SK-N-SH (cell line): Measurements from ENCODE around the gene PFDN1. TPM values are rescaled to one million over a fixed set of nuclear protein-coding genes. Genes with fewer than 3 reads are reported as not detected.

Source experiments
- CTCF ChIA-PET: fragments of 300-600, 350-600 bp; formaldehyde crosslinking; extraction: SDS; loops from one replicate; lab custom pipeline; 2021; lab: Yijun Ruan, JAX
- POLR2A ChIA-PET: fragments of 350-600 bp; sonication (Branson Sonifier 250); formaldehyde crosslinking; extraction: SDS; loops from one replicate; lab custom pipeline; 2020; ENCODE audit warnings: antibody characterized with exemption, inconsistent platforms; lab: Yijun Ruan, JAX
- DNase-seq: peaks from one replicate; pipeline ENCODE4 v3.0.0; 2012
- H2AFZ ChIP-seq: fragments of 200-600 bp; sonication (generic); 2 replicates; pipeline ENCODE4 v1.8.1; 2016; ENCODE audit warnings: antibody characterized with exemption, mild to moderate bottlenecking, low read depth
- H3F3A ChIP-seq: fragments of 200-600 bp; sonication (generic); replicated peaks from 2 replicates; pipeline ENCODE3; 2016; ENCODE audit warnings: antibody characterized with exemption, mild to moderate bottlenecking; ENCODE audit not compliant: insufficient read depth
- H3K27ac ChIP-seq, 2 experiments: fragments of 200-500 bp in 1 of 2; fragments of 200-600 bp in 1 of 2; sonication (Bioruptor generic) in 1 of 2; sonication (generic), shearing (Covaris generic) in 1 of 2; 2 replicates each; pipeline versions ENCODE4 v1.5.1 to v1.6.1; 2014 to 2016; ENCODE audit warnings: low read depth in 2 of 2, inconsistent platforms in 1 of 2, low read length in 1 of 2, mild to moderate bottlenecking in 1 of 2, mixed read lengths in 1 of 2
- H3K27me3 ChIP-seq: fragments of 200-600 bp; sonication (generic), shearing (Covaris generic); 2 replicates; pipeline ENCODE4 v1.6.1; 2016; ENCODE audit warnings: mixed run types; ENCODE audit not compliant: insufficient read depth
- H3K36me3 ChIP-seq, 2 experiments: fragments of 200-500 bp in 1 of 2; fragments of 200-600 bp in 1 of 2; sonication (Bioruptor generic) in 1 of 2; sonication (generic) in 1 of 2; replicated peaks in 1 of 2; 2 replicates each; pipeline versions ENCODE3 to v1.5.1; 2014 to 2016; ENCODE audit warnings: low read length in 1 of 2, mild to moderate bottlenecking in 1 of 2; ENCODE audit not compliant: insufficient read depth in 2 of 2, control insufficient read depth in 1 of 2
- H3K4me1 ChIP-seq, 2 experiments: fragments of 200-500 bp in 1 of 2; fragments of 200-600 bp in 1 of 2; sonication (Bioruptor generic) in 1 of 2; sonication (generic), shearing (Covaris generic) in 1 of 2; 2 replicates each; pipeline versions ENCODE4 v1.5.1 to v1.6.1; 2014 to 2016; ENCODE audit warnings: low read depth in 1 of 2, low read length in 1 of 2, mixed run types in 1 of 2; ENCODE audit not compliant: insufficient read depth in 2 of 2, control insufficient read depth in 1 of 2
- H3K4me2 ChIP-seq: fragments of 200-600 bp; sonication (generic), shearing (Covaris generic); 2 replicates; pipeline ENCODE4 v1.6.1; 2017; ENCODE audit warnings: mixed run types
- H3K4me3 ChIP-seq, 2 experiments: fragments of 200-500 bp in 1 of 2; fragments of 200-600 bp in 1 of 2; sonication (Bioruptor generic) in 1 of 2; sonication (generic), shearing (Covaris generic) in 1 of 2; 2 replicates each; pipeline versions ENCODE4 v1.5.1 to v1.8.1; 2014 to 2016; ENCODE audit warnings: low read depth in 2 of 2, inconsistent platforms in 1 of 2, low read length in 1 of 2, mild to moderate bottlenecking in 1 of 2, mixed read lengths in 1 of 2, moderate library complexity in 1 of 2
- H3K79me2 ChIP-seq: fragments of 200-600 bp; sonication (generic); 2 replicates; pipeline ENCODE4 v1.8.1; 2017; ENCODE audit warnings: mild to moderate bottlenecking; ENCODE audit not compliant: insufficient read depth
- H3K9ac ChIP-seq: fragments of 200-600 bp; sonication (generic); 2 replicates; pipeline ENCODE4 v1.6.1; 2017; ENCODE audit warnings: mixed run types
- H3K9me2 ChIP-seq: fragments of 200-600 bp; sonication (generic); 2 replicates; pipeline ENCODE4 v1.6.1; 2017; ENCODE audit warnings: mixed run types
- H3K9me3 ChIP-seq: fragments of 200-600 bp; sonication (generic); 2 replicates; pipeline ENCODE4 v1.6.1; 2017; ENCODE audit warnings: mixed run types, mild to moderate bottlenecking, moderate library complexity
- H4K20me1 ChIP-seq: fragments of 200-600 bp; sonication (generic); 2 replicates; pipeline ENCODE4 v1.6.1; 2017; ENCODE audit warnings: mild to moderate bottlenecking, mixed run types; ENCODE audit not compliant: insufficient read depth
- ELF1 ChIP-seq: IDR thresholded peaks from 2 replicates; pipeline ENCODE4 v1.4.0; 2012
- EP300 ChIP-seq, 2 experiments: IDR thresholded peaks; 2 replicates each; pipeline versions ENCODE4 v1.4.0 to v1.6.1; 2012; ENCODE audit warnings: borderline replicate concordance in 1 of 2, low read depth in 1 of 2, low read length in 1 of 2
- FOSL2 ChIP-seq: IDR thresholded peaks from 2 replicates; pipeline ENCODE4 v1.4.0; 2012; ENCODE audit warnings: low read depth, mild to moderate bottlenecking, moderate library complexity, borderline replicate concordance
- FOXJ3 ChIP-seq: sonication (generic); formaldehyde crosslinking; IDR thresholded peaks from 2 replicates; pipeline ENCODE4 v1.5.1; 2020; ENCODE audit warnings: mild to moderate bottlenecking, missing genetic modification reagents
- FOXM1 ChIP-seq: IDR thresholded peaks from 2 replicates; pipeline ENCODE4 v1.4.0; 2012; ENCODE audit warnings: low read depth, mild to moderate bottlenecking
- GATA2 ChIP-seq: sonication (generic); formaldehyde crosslinking; IDR thresholded peaks from 2 replicates; pipeline ENCODE4 v1.5.0; 2020; ENCODE audit warnings: mild to moderate bottlenecking, missing genetic modification reagents
- JUND ChIP-seq: IDR thresholded peaks from 2 replicates; pipeline ENCODE4 v1.4.0; 2012
- MEF2A ChIP-seq: IDR thresholded peaks from 2 replicates; pipeline ENCODE4 v1.4.0; 2012; ENCODE audit warnings: low read depth, borderline replicate concordance
- MXI1 ChIP-seq: IDR thresholded peaks from 2 replicates; pipeline ENCODE4 v1.6.1; 2012; ENCODE audit warnings: mild to moderate bottlenecking, low read depth, low read length, improper control_type of control experiment
- NFIC ChIP-seq: IDR thresholded peaks from 2 replicates; pipeline ENCODE4 v1.4.0; 2012; ENCODE audit warnings: borderline replicate concordance
- POLR2AphosphoS5 ChIP-seq: IDR thresholded peaks from 2 replicates; pipeline ENCODE4 v1.6.1; 2012; ENCODE audit warnings: low read depth, low read length
- RAD21 ChIP-seq: IDR thresholded peaks from 2 replicates; pipeline ENCODE4 v1.6.1; 2012; ENCODE audit warnings: mild to moderate bottlenecking, low read length
- RXRA ChIP-seq: IDR thresholded peaks from 2 replicates; pipeline ENCODE4 v1.4.0; 2012; ENCODE audit warnings: low read depth, mild to moderate bottlenecking, borderline replicate concordance
- TAF1 ChIP-seq: IDR thresholded peaks from 2 replicates; pipeline ENCODE4 v1.6.1; 2012; ENCODE audit warnings: low read depth, mild to moderate bottlenecking, low read length, moderate library complexity, borderline replicate concordance
- TCF12 ChIP-seq: IDR thresholded peaks from 2 replicates; pipeline ENCODE4 v1.4.0; 2012
- TEAD4 ChIP-seq: IDR thresholded peaks from 2 replicates; pipeline ENCODE4 v1.4.0; 2012; ENCODE audit warnings: mild to moderate bottlenecking, borderline replicate concordance; ENCODE audit not compliant: insufficient read depth
- WGBS: methylation state at CpG from one replicate; pipeline ENCODE4 v1.1.6; 2017; ENCODE audit warnings: low lambda C conversion rate; 5-methylcytosine and 5-hydroxymethylcytosine counted together
- polyA plus RNA-seq, 3 experiments: library from polyadenylated mRNA; depleted of rRNA; stranded (reverse); fragments of >200 nt; gene quantifications; 2 replicates each; pipeline ENCODE4 v1.2.3, GENCODE V29; 2012
- TF ChIP-seq, protein P1 (sequence below): IDR thresholded peaks from 2 replicates; pipeline ENCODE4 v1.4.0; 2012; ENCODE audit warnings: low read depth, borderline replicate concordance
- TF ChIP-seq, protein P2 (sequence below): fragments of 150-350 bp; IDR thresholded peaks from 2 replicates; pipeline ENCODE4 v1.6.1; 2016; ENCODE audit warnings: mild to moderate bottlenecking, low read depth, low read length
- TF ChIP-seq, protein P3 (sequence below): IDR thresholded peaks from 2 replicates; pipeline ENCODE4; 2012
- TF ChIP-seq, protein P4 (sequence below): IDR thresholded peaks from 2 replicates; pipeline ENCODE4 v1.4.0; 2012; ENCODE audit warnings: low read depth

PFDN1 gene
- polyA plus RNA-seq, 1 of the 3 experiments (the other 2 are of a cell fraction) = 55.2 TPM

DNA sequence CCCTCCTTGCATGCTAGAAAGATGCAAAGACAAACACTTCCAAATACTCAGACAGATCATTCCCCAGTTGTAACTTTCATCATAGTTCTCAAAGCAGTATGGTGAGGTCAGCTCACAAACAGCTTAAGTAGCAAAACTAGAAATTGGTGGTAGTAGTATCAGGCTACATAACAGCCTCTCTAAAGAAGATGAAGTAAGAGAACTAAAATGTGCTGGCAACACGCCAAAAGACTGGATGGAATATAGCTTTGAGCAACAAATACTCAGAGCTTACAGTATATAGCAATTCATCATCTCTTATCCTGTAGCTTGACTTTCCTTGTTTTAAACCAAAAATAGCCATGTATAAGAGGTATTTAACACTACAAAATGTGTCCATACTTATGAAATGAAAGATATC is 7.5 kb downstream of the PFDN1 start:
- POLR2A ChIA-PET = no interaction called here
- H3K9me2 ChIP-seq = no peaks in the 10 kb centered on the region

DNA sequence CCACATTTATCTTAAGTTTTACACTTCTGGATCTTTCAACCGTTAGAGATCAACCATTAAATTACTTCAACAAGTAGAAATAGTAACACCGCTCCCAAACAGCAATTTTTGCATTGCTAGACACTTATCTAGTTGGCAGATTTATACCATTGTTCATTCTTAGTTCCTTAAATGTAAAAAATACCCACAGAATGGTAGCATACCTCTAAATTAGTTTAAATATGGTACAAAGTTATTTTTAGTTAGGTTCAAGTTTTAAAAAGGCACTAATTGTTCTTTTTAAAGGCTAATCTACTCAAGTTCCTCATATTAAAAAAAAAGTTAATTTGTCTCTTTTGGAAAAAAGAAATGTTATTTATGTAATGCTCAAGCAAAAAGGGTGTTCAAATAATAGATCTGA is 8.1 kb downstream of the PFDN1 start:
- peak overlapping the region in 1 of 2 experiments; percentile 96; a peak in 2 of 4 replicates for H3K27ac ChIP-seq
- H3F3A ChIP-seq = peaks cover 62% of the 10 kb centered on the region
- H3K27me3 ChIP-seq = no peaks in the 10 kb centered on the region
- no peak overlapping the region for H3K4me3 ChIP-seq
- CTCF ChIA-PET = interaction anchor here (0.5 kb wide), 1 partner anchor 21 kb away, joined by 3 read pairs; no protein-coding TSS in a partner anchor
- H3K36me3 ChIP-seq = peaks cover 0 to 7% of the 10 kb centered on the region in 2 experiments
- no peak overlapping the region for H2AFZ ChIP-seq
- H3K79me2 ChIP-seq = peaks cover 79% of the 10 kb centered on the region
- peak overlapping the region; percentile 18; the same call in 1 of the 2 replicates for H3K4me2 ChIP-seq
- no peaks in the 10 kb centered on the region for H3K9me2 ChIP-seq
- H4K20me1 ChIP-seq = peaks cover 4% of the 10 kb centered on the region; the same call in 1 of the 2 replicates
- no peak for DNase-seq
- peaks cover 0 to 64% of the 10 kb centered on the region in 2 experiments; a peak in 3 of 4 replicates for H3K4me1 ChIP-seq
- no peak for TF ChIP-seq NFIC
- no peak for TF ChIP-seq GATA2 (CRISPR knock-in tag)
- TF ChIP-seq FOXJ3 (CRISPR knock-in tag) = no peak
- TF ChIP-seq MXI1 = no peak
- TF ChIP-seq, protein P1, sequence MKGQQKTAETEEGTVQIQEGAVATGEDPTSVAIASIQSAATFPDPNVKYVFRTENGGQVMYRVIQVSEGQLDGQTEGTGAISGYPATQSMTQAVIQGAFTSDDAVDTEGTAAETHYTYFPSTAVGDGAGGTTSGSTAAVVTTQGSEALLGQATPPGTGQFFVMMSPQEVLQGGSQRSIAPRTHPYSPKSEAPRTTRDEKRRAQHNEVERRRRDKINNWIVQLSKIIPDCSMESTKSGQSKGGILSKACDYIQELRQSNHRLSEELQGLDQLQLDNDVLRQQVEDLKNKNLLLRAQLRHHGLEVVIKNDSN = no peak
- TF ChIP-seq TCF12 = no peak
- TF ChIP-seq, protein P2, sequence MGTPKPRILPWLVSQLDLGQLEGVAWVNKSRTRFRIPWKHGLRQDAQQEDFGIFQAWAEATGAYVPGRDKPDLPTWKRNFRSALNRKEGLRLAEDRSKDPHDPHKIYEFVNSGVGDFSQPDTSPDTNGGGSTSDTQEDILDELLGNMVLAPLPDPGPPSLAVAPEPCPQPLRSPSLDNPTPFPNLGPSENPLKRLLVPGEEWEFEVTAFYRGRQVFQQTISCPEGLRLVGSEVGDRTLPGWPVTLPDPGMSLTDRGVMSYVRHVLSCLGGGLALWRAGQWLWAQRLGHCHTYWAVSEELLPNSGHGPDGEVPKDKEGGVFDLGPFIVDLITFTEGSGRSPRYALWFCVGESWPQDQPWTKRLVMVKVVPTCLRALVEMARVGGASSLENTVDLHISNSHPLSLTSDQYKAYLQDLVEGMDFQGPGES = no peak
- no peak for TF ChIP-seq FOSL2
- TF ChIP-seq FOXM1 = no peak
- H3K9me3 ChIP-seq = no peaks in the 10 kb centered on the region
- POLR2A ChIA-PET = no interaction called here
- peak overlapping the region; percentile 3; the same call in 1 of the 2 replicates for H3K9ac ChIP-seq
- WGBS = 90% methylated on average over 2 of the region's 2 CpGs

More for the DNA sequence above, 7.5 kb downstream of the PFDN1 start:
- Histone ChIP-seq H3K4me1 (peaks cover 0 to 64% of the 10 kb centered on the region in 2 experiments; a peak in 3 of 4 replicates), H3K9ac (no peak overlapping the region; the same call in 1 of the 2 replicates), H3K27ac (peak overlapping the region in 1 of 2 experiments; percentile 96; a peak in 2 of 4 replicates), H2AFZ (no peak overlapping the region), H3K4me2 (peak overlapping the region; percentile 18; the same call in 1 of the 2 replicates), H3K79me2 (peaks cover 79% of the 10 kb centered on the region), H3K36me3 (peaks cover 3 to 12% of the 10 kb centered on the region in 2 experiments), H3K4me3 (no peak overlapping the region), H3K27me3 (no peaks in the 10 kb centered on the region), H3K9me3 (no peaks in the 10 kb centered on the region), H3F3A (peaks cover 63% of the 10 kb centered on the region), H4K20me1 (peaks cover 4% of the 10 kb centered on the region; the same call in 1 of the 2 replicates)
- TF ChIP-seq FOXM1 (no peak), TAF1 (no peak), RAD21 (no peak), FOSL2 (peak; percentile 68), RXRA (peak; percentile 51; the same call in 1 of the 2 replicates), GATA2 (CRISPR knock-in tag) (no peak), NFIC (peak; percentile 97), POLR2AphosphoS5 (peak; percentile 38; the same call in 1 of the 2 replicates), TCF12 (peak; percentile 46; the same call in 1 of the 2 replicates), ELF1 (no peak), EP300 (IDR thresholded peaks at IDR 0.05; ENCODE audit: borderline replicate concordance in 1 of 2, low read depth in 1 of 2, low read length in 1 of 2) (0 out of 4 replicates have a peak, but pooled peaks of 1 of the 2 experiments have one; percentile 50), TEAD4 (0 out of 2 replicates have a peak, but pooled peaks have one; percentile 57), JUND (peak; percentile 82), MEF2A (peak; percentile 80)
- TF ChIP-seq, protein P3, sequence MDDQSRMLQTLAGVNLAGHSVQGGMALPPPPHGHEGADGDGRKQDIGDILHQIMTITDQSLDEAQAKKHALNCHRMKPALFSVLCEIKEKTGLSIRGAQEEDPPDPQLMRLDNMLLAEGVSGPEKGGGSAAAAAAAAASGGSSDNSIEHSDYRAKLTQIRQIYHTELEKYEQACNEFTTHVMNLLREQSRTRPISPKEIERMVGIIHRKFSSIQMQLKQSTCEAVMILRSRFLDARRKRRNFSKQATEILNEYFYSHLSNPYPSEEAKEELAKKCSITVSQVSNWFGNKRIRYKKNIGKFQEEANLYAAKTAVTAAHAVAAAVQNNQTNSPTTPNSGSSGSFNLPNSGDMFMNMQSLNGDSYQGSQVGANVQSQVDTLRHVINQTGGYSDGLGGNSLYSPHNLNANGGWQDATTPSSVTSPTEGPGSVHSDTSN = peak; percentile 73
- TF ChIP-seq, protein P4, sequence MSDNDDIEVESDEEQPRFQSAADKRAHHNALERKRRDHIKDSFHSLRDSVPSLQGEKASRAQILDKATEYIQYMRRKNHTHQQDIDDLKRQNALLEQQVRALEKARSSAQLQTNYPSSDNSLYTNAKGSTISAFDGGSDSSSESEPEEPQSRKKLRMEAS = peak; percentile 25; the same call in 1 of the 2 replicates
- no peak for DNase-seq
- 13% methylated on average over 1 of the region's 1 CpG for WGBS
- CTCF ChIA-PET = no interaction called here
